Astrocyte of the cerebellum (primary cell): ENCODE data around the gene MBD3L4.

Source experiments
- DNase-seq: peaks from one replicate; pipeline ENCODE4 v3.0.0-alpha.2; 2011; ENCODE audit warnings: low read depth
- H3K4me3 ChIP-seq: 2 replicates; pipeline ENCODE4 v1.5.1; 2011; ENCODE audit warnings: mild to moderate bottlenecking, low read depth, low read length, moderate library complexity
- in situ Hi-C: cut with HindIII; loops from 2 replicates; pipeline ENCODE4 v1.10.0; 2017; ENCODE audit warnings: low sequenced_read_pairs
- TF ChIP-seq, protein P1 (sequence below): IDR thresholded peaks from 2 replicates; pipeline ENCODE4 v1.5.1; 2012; ENCODE audit warnings: low read length, low read depth, moderate library complexity, mild to moderate bottlenecking; ENCODE audit errors: missing control alignments

The MBD3L4 gene

DNA sequence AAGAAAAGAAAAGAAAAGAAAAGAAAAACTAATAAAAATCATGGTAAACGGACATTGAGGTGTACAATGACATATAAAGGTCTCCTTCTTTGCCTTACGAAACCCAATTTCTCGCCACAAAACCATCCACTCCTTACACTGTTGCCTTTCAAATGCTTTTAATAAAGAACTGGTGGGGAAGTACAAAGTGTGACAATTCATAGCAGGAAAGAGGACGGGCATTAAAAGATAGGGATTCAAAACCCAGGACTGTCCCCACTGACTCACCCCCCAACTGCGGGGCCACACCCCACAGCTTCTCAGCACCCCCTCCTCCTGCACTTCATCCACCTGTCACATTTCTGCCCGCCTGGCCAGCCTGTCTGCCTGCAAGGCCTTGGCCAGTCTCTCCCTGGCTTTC, 21.2 kb downstream of the MBD3L4 start:
- in situ Hi-C loops: no loop called here
- H3K4me3 ChIP-seq: no peak overlapping the region
- TF ChIP-seq, protein P1, sequence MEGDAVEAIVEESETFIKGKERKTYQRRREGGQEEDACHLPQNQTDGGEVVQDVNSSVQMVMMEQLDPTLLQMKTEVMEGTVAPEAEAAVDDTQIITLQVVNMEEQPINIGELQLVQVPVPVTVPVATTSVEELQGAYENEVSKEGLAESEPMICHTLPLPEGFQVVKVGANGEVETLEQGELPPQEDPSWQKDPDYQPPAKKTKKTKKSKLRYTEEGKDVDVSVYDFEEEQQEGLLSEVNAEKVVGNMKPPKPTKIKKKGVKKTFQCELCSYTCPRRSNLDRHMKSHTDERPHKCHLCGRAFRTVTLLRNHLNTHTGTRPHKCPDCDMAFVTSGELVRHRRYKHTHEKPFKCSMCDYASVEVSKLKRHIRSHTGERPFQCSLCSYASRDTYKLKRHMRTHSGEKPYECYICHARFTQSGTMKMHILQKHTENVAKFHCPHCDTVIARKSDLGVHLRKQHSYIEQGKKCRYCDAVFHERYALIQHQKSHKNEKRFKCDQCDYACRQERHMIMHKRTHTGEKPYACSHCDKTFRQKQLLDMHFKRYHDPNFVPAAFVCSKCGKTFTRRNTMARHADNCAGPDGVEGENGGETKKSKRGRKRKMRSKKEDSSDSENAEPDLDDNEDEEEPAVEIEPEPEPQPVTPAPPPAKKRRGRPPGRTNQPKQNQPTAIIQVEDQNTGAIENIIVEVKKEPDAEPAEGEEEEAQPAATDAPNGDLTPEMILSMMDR: no peak
- no peak for DNase-seq

DNA sequence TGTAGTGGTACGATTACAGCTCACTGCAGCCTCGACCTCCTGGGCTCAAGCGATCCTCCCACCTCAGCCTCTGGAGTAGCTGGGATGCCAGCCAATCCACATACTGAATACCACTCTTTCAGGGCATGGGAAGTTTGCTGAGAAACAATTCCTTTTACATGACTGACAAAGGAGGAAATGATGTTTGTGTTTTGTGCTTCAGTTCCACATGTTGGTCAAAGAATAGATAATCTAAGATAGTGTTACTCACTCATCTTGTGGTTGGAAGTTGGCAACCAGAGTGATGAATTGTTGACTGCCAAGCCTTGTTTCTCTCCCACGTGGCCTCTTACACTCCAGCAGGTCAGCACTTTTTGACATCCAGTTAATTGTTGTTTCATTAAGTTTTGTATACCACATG, 26.3 kb downstream of the MBD3L4 start:
- TF ChIP-seq, protein P1: no peak
- no peak overlapping the region for H3K4me3 ChIP-seq
- in situ Hi-C loops: no loop called here
- no peak for DNase-seq

DNA sequence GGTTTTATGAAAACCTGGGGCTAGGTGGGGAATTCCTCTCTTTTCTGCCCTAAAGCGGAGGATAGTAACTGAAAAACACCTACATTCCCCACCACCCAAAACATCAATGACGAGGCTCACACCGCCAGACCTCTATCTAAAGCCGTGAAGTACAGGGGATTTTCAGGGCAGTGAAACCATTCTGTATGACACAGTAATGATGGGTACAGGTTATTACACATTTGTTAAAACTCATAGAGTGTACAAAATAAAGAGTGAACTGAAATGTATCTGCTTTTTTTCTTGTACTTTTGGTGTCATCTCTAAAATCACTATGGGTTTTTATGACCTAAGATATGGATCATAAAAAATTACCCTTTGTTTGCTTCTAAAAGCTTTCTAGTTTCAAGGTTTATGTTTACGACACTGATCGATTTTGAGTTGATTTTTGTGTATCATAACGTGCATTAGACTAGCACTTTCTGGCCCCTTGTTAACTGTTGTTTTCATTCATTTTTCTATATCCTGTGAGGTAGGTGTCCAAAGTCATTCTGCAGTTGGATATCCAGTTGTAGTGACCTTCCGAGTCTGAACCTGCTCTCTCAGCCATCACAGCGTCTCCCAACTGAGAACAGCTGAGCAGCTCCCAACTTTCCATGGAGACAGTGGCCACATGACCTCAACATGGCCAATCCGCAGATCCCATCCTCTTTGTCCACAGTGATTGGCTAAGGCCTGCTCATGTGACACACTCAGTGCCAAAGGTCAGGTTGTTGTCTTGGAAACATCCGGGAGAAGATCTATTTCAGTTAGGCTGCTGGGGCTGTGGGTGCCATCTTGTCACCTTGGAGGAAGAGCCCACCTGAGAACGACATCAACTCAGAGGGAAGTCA, 29.0 kb downstream of the MBD3L4 start:
- in situ Hi-C loops: no loop called here
- DNase-seq: no peak
- TF ChIP-seq, protein P1: no peak
- no peak overlapping the region for H3K4me3 ChIP-seq

DNA sequence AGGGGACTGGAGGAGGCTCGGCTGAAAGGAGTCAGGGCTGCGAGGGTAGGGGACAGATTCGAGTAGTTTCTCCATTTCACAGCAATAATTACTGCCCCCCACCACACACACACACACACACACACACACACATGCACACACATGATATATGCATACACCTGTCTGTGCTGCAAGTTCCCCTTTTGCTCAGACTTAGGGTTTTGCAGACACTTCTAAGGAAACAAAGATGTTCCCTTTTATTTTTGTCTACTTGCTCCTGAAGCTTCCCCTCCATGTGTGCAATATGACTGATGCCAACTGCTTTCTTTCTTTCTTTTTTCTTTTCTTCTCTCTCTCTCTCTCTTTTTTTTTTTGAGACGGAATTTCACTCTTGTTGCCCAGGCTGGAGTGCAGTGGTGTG, 32.1 kb downstream of the MBD3L4 start:
- in situ Hi-C loops: no loop called here
- TF ChIP-seq, protein P1: no peak
- no peak for DNase-seq
- H3K4me3 ChIP-seq: no peak overlapping the region

DNA sequence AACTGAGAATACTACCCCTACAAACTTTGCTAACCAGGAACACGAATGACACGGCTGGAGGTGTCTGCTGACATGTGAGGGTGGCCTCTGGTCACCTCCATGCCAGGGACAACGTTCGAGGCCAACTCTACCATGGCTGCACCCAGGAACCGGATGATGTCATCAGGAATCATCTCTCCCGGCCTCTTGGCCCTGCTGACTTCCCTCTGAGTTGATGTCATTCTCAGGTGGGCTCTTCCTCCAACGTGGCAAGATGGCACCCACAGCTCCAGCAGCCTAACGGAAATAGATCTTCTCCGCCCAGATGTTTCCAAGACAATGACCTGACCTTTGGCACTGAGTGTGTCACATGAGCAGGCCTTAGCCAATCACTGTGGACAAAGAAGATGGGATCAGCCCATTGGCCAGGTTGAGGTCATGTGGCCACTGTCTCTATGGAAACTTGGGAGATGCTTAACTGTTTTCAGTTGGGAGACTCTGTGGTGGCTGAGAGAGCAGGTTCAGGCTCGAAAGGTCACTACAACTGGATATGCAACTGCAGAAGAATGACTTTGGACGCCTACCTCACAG, 33.8 kb downstream of the MBD3L4 start:
- TF ChIP-seq, protein P1: no peak
- H3K4me3 ChIP-seq: no peak overlapping the region
- in situ Hi-C loops: no loop called here
- DNase-seq: no peak

DNA sequence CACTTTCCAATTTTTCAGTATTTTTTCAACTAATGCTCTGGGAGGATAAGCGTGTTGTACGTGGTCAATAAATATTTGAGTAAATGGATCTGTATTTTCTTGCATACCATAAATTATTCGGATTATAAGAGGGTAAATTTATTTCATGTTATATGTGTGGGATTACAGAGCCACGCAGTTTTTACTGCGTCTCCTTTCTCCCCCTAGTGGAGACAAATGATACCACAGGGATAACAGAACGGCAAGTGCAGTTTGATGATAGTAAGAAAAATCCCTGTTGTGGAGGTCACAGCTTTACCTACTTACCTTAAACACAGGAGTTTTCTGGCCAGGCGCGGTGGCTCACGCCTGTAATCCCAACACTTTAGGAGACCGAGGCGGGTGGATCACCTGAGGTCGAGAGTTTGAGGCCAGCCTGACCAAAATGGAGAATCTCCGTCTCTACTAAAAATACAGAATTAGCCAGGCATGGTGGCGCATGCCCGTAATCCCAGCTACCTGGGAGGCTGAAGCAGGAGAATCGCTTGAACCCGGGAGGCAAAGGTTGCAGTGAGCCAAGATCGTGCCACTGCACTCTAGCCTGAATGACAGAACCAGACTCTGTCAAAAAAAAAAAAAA, 35.6 kb downstream of the MBD3L4 start:
- no peak overlapping the region for H3K4me3 ChIP-seq
- no peak for DNase-seq
- TF ChIP-seq, protein P1: no peak
- in situ Hi-C loops: no loop called here
